Bronchial epithelial cell (primary cell): ENCODE results near the gene EFNA5. TPM values are rescaled to one million over a fixed set of nuclear protein-coding genes. Genes with fewer than 3 reads are reported as not detected.

Experiments used
- DNase-seq: peaks from one replicate; pipeline ENCODE4 v3.0.0-alpha.2; 2010; ENCODE audit warnings: low read depth
- FAIRE-seq: peaks from 2 replicates; lab custom pipeline; 2011; peaks lifted over from hg19 to GRCh38; lab: Jason Lieb, UNC
- H3K27me3 ChIP-seq: 2 replicates; pipeline ENCODE4 v1.5.1; 2011; ENCODE audit warnings: low read length; ENCODE audit not compliant: control insufficient read depth, insufficient read depth
- H3K36me3 ChIP-seq: 2 replicates; pipeline ENCODE4 v1.5.1; 2011; ENCODE audit warnings: low read length; ENCODE audit not compliant: control insufficient read depth, insufficient read depth
- H3K4me3 ChIP-seq: 2 replicates; pipeline ENCODE4 v1.5.1; 2011; ENCODE audit warnings: mild to moderate bottlenecking, low read depth, low read length, control low read depth
- total RNA-seq: library from RNA; depleted of rRNA; stranded (reverse); fragments of >200 nt; gene quantifications from 2 replicates; pipeline ENCODE4 v1.2.1, GENCODE V29; 2014
- TF ChIP-seq, protein P1 (sequence below): IDR thresholded peaks from 2 replicates; pipeline ENCODE4 v1.5.1; 2011; ENCODE audit warnings: mild to moderate bottlenecking, moderate library complexity, low read length, control low read depth, inconsistent platforms; ENCODE audit not compliant: insufficient read depth, severe bottlenecking

The EFNA5 gene
- total RNA-seq, 1 donor from 2014 or later, result 3.9 TPM

DNA sequence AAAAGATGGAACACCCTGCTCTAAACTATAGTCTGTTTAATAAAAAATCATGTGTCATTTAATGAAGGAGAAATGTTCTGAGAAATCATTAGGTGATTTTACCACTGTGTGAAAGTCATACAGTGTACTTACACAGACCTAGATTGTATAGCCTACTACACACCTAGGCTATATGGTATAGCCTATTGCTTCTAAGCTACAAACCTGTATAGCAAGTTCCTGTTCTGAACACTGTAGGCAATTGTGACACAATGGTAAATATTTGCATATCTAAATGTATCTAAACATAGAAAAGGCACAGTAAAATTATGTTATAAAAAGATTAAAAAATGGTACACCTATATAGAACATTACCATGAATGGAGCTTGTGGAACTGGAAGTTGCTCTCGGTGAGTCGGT lies 40.6 kb downstream of the EFNA5 start:
- Histone ChIP-seq H3K36me3 (no peaks in the 10 kb centered on the region), H3K4me3 (no peak overlapping the region), H3K27me3 (no peaks in the 10 kb centered on the region)
- FAIRE-seq, result no peak
- DNase-seq, result peak; percentile 47
- TF ChIP-seq, protein P1, sequence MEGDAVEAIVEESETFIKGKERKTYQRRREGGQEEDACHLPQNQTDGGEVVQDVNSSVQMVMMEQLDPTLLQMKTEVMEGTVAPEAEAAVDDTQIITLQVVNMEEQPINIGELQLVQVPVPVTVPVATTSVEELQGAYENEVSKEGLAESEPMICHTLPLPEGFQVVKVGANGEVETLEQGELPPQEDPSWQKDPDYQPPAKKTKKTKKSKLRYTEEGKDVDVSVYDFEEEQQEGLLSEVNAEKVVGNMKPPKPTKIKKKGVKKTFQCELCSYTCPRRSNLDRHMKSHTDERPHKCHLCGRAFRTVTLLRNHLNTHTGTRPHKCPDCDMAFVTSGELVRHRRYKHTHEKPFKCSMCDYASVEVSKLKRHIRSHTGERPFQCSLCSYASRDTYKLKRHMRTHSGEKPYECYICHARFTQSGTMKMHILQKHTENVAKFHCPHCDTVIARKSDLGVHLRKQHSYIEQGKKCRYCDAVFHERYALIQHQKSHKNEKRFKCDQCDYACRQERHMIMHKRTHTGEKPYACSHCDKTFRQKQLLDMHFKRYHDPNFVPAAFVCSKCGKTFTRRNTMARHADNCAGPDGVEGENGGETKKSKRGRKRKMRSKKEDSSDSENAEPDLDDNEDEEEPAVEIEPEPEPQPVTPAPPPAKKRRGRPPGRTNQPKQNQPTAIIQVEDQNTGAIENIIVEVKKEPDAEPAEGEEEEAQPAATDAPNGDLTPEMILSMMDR, result no peak

DNA sequence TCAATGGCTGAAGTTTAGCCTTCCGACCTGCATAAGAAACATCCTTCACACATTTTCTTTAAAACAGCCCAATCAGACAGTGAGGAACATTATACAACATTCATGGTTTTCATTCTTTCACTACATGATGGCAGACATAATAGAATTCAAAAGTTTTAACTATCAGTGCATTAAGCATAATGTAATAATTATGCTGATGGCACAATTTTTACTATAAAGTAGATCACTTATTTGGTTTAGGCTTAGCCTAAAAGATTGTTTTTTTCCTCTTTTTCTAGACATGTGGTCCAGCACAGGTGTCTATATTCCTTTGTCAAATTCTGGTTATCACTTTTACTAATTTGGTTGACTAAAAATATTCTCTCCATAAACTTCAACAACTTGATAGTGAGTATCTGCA lies 46.5 kb downstream of the EFNA5 start:
- Histone ChIP-seq H3K36me3 (no peaks in the 10 kb centered on the region), H3K4me3 (no peak overlapping the region), H3K27me3 (no peaks in the 10 kb centered on the region)
- TF ChIP-seq, protein P1, result no peak
- DNase-seq, result no peak
- no peak for FAIRE-seq

DNA sequence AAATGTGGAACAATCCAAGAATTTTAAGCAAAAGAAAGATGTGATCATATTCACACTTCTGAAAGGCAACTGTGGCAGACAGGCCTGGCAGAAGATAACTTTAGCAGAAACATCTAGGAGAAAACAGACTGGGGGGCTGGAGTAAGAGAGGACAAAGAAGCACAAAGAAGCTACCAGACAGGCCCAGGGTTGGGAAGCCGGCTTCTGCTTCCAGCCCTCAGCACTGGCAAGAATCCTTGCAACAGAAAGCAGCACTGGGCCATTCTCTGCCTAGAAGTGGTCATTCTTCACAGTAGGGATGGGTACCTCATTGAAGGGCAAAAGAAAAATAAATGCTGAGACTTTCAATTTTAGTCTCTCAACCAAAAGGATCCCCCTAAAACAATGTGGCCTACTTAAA lies 49.6 kb downstream of the EFNA5 start:
- H3K4me3 ChIP-seq, result no peak overlapping the region
- no peaks in the 10 kb centered on the region for H3K36me3 ChIP-seq
- H3K27me3 ChIP-seq, result no peaks in the 10 kb centered on the region
- TF ChIP-seq, protein P1, result no peak
- DNase-seq (no peak), FAIRE-seq (no peak)

DNA sequence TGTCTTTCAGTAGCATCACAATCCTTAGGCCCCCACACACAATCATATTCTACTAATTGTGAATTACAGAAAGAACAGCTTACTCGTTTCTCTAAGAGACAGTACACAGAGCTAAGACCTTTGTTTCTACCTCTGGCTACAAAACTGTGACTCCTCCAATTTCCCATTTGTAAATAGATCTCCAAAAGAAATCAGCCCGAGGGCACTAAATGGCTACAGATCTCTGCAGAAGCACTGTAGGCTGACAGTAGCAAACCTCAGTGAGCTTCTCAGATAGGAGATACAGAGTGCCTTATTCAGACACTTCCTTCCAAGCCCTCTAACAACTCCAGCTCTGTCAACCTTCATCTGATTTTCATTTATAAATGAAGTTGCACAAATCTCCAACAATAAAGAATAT lies 51.0 kb downstream of the EFNA5 start:
- H3K27me3 ChIP-seq, result no peaks in the 10 kb centered on the region

DNA sequence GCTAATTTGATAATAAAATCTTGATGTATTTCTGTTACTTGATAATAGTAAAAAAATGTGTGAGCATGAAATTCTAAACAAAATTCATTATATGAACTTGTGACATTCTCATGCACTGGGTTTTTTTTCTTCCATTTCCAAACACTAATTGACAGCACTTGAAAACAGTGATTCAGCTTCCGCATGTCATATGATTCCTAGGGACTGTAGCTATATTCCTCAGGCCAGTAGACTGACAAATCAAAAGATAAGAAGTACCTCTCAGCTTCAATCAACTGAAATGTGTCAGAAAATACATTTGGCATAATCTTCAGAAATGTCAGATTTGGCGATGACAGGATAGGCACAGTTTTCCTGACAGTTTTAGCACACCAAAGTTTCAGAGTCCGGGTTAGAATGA lies 52.5 kb downstream of the EFNA5 start:
- FAIRE-seq (no peak), DNase-seq (peak; percentile 85)
- TF ChIP-seq, protein P1, result no peak
- no peaks in the 10 kb centered on the region for H3K36me3 ChIP-seq
- H3K27me3 ChIP-seq, result no peaks in the 10 kb centered on the region
- no peak overlapping the region for H3K4me3 ChIP-seq

More for the DNA sequence above, 51.0 kb downstream of the EFNA5 start:
- Histone ChIP-seq H3K4me3 (no peak overlapping the region), H3K36me3 (no peaks in the 10 kb centered on the region)
- DNase-seq (no peak), FAIRE-seq (no peak)
- TF ChIP-seq, protein P1, result no peak

DNA sequence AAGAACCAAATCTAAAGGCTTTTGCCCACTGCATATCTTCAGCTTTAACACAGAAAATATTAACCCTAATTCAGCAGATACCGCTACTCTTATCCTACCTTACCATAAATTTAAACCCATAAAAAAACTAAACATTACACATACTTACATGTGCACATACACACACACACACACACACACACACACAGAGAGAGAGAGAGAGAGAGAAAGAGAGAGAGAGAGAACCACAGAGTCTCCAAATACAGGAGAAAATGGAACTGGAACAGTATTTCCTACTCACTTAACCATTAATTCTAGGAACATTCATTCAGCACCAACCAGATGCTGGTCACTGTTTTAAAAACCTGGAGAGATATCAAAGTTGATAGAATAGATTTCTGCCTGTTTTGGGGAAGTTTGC lies 53.7 kb downstream of the EFNA5 start:
- DNase-seq (no peak), FAIRE-seq (no peak)
- TF ChIP-seq, protein P1, result no peak
- H3K27me3 ChIP-seq, result no peaks in the 10 kb centered on the region
- H3K36me3 ChIP-seq, result no peaks in the 10 kb centered on the region
- H3K4me3 ChIP-seq, result no peak overlapping the region
